Coronary artery (tissue), 2 donors: ENCODE measurements around the gene TMCC1.

Source experiments
- DNase-seq: peaks from one replicate; pipeline ENCODE4 v3.0.0-alpha.2; 2017; ENCODE audit warnings: low spot score
- H3K27ac ChIP-seq, 2 donors: fragments of 200-600 bp; sonication (generic); one replicate each; pipeline ENCODE4 v1.5.1; 2016 to 2019
- H3K4me3 ChIP-seq: fragments of 200-600 bp; sonication (generic); 2 replicates; pipeline ENCODE4 v1.5.1; 2016; ENCODE audit warnings: mild to moderate bottlenecking, moderate library complexity
- TF ChIP-seq, protein P1 (sequence below): fragments of 200-600 bp; sonication (generic); IDR thresholded peaks from one replicate; pipeline ENCODE4 v1.5.1; 2019; ENCODE audit warnings: antibody characterized with exemption

Gene TMCC1

GRCh38 chr3:129735638-129736037, 157.9 kb downstream of the TMCC1 start:
- Histone ChIP-seq H3K4me3 (no peak overlapping the region), H3K27ac (no peak overlapping the region)
- TF ChIP-seq, protein P1, sequence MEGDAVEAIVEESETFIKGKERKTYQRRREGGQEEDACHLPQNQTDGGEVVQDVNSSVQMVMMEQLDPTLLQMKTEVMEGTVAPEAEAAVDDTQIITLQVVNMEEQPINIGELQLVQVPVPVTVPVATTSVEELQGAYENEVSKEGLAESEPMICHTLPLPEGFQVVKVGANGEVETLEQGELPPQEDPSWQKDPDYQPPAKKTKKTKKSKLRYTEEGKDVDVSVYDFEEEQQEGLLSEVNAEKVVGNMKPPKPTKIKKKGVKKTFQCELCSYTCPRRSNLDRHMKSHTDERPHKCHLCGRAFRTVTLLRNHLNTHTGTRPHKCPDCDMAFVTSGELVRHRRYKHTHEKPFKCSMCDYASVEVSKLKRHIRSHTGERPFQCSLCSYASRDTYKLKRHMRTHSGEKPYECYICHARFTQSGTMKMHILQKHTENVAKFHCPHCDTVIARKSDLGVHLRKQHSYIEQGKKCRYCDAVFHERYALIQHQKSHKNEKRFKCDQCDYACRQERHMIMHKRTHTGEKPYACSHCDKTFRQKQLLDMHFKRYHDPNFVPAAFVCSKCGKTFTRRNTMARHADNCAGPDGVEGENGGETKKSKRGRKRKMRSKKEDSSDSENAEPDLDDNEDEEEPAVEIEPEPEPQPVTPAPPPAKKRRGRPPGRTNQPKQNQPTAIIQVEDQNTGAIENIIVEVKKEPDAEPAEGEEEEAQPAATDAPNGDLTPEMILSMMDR, result no peak
- no peak for DNase-seq

DNA sequence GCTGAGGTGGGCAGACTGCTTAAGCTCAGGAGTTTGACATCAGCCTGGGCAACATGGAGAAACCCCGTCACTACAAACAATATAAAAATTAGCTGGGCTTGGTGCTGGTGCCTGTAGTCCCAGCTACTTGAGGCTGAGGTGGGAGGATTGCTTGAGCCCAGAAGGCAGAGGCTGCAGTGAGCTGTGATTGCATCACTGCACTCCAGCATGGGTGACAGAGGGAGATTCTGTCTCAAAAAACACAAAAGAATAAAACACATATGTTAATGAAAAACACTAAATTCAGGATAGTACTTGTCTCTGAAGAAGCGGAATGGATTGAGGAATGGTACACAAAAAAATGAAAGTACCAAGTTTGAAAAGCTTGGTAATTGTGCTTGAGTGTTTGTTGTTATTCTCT, 159.1 kb downstream of the TMCC1 start:
- Histone ChIP-seq H3K4me3 (no peak overlapping the region), H3K27ac (no peak overlapping the region)
- TF ChIP-seq, protein P1, result no peak
- no peak for DNase-seq

DNA sequence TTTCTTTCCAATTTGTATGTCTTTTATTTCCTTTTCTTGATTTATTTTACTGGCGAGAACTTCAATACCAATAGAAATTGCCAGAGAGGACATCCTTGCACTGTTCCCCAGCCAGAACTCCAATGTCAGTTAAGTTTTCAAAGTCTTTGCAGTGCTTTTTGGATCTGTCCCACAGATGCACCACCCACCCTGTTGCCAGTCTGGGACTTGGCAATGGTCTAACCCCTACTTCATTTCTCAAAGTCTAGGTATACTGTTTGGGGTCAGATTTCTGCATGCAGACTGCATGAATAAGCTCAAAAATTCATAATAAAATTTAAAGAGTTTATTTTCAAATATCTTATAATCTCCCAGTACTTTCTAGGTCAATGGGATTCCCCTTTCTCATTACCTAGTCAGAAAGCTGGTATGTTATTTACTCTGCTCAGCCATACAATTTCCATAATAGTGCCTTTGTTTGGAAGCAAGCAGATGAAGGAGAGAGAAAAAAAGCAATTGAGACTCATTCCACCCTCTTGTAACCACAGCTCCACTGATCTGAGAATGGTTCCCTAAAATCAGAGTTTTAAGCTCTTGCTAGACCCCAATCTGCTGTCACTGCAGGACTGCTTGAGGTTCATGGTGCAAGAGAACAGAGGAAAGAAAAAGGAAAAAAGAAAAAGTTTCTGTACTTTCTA, 161.2 kb downstream of the TMCC1 start:
- no peak for DNase-seq
- no peak overlapping the region for H3K27ac ChIP-seq
- TF ChIP-seq, protein P1, result no peak
- H3K4me3 ChIP-seq, result no peak overlapping the region

- TF ChIP-seq, protein P1, result no peak
- no peak overlapping the region for H3K27ac ChIP-seq
- no peak for DNase-seq
- no peak overlapping the region for H3K4me3 ChIP-seq
These were observed 165.8 kb downstream of the TMCC1 start for GRCh38 chr3:129727707-129728106.

DNA sequence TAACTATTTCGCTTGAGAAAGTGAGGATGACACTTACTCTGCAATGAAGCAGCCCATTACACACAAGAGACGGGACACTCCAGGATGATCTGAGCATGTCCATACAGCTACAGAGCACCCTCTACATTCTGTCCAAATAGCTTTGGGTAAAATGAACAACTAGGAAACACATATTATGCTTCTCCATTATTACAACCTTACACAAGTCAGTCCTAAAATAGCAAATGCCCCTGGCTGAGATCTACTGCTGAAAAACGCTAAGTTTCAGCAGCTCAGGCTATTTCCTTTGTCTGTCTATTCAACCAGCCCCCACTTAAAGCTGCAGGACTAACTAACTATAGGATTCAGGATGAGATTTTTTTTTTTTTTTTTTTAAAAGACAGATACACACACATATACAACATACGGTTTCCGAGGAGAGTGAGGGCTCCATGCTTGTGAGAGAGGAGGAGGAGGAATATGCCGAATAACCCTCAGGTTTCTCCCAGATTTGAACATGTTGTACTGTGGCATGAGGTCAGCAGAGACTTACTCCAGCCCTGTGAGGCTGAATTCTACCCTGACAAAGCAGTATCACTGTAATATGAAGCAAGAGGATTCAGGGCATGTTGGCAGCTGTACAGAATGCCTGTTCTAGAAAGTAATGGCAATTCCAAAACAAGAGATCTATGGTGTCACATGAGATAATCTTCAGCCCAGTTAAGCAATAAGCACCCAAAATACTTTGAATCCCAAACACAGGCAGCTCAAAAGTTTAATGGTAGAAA, 169.8 kb downstream of the TMCC1 start:
- DNase-seq, result peak; percentile 75
- H3K27ac ChIP-seq, result peak overlapping the region; percentile 22 to 47
- TF ChIP-seq, protein P1, result no peak
- peak overlapping the region; percentile 45 for H3K4me3 ChIP-seq

- H3K27ac ChIP-seq, result no peak overlapping the region
- TF ChIP-seq, protein P1, result no peak
- no peak overlapping the region for H3K4me3 ChIP-seq
- DNase-seq, result no peak
These were observed 171.0 kb downstream of the TMCC1 start for GRCh38 chr3:129722527-129722926.

DNA sequence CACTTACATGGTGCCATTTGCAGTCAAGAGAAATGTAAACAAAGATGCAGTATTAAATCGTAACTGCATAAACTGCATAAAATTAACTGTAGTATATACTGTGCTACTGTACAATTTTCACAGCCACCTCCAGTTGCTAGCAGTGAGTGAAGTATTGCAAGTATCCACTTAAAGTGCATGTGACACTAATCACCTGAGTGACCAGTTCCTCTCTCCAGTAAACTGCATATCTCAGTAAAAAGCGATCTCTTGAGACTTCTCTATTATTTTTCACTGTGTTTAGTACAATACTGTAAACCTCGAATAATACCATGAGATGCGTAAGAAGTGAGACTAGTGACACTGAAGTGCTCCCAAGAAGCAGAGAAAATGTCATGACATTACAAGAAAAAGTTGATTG, 175.3 kb downstream of the TMCC1 start:
- H3K4me3 ChIP-seq, result no peak overlapping the region
- H3K27ac ChIP-seq, result no peak overlapping the region
- no peak for DNase-seq
- TF ChIP-seq, protein P1, result no peak
